NCI-H2196 (cell line): ENCODE measurements around the gene ZIC5.
A peak's percentile ranks its signal among the peaks of the same experiment; 100 is the strongest.

Experiments used
- DNase-seq: peaks from one replicate; lab custom pipeline; 2025; ENCODE audit not compliant: unreplicated experiment; lab: John Stamatoyannopoulos, UW

Gene ZIC5

GRCh38 chr13:99971576-99972189 lies at the start of gene ZIC5:
TSS of gene ZIC5 (minus strand) at chr13:99971767. CDS start at chr13:99971603, 164 bp downstream.
- no peak for DNase-seq

GRCh38 chr13:100019780-100020356 lies 48.3 kb upstream of the ZIC5 start:
- DNase-seq, result no peak

GRCh38 chr13:100014621-100015020 lies 43.1 kb upstream of the ZIC5 start:
- DNase-seq, result no peak

- no peak for DNase-seq
These were observed 26.7 kb upstream of the ZIC5 start for GRCh38 chr13:99998261-99998660.

GRCh38 chr13:99997702-99998214 lies 26.2 kb upstream of the ZIC5 start:
- DNase-seq, result no peak

- peak; percentile 45 for DNase-seq
These were observed 24.9 kb upstream of the ZIC5 start for GRCh38 chr13:99996381-99996973.

- peak; percentile 9 for DNase-seq
These were observed 24.2 kb upstream of the ZIC5 start for GRCh38 chr13:99995589-99996380.

GRCh38 chr13:99995104-99995588 lies 23.6 kb upstream of the ZIC5 start:
- DNase-seq, result no peak

GRCh38 chr13:99994638-99995020 lies 23.1 kb upstream of the ZIC5 start:
- no peak for DNase-seq

GRCh38 chr13:99993660-99994637 lies 22.4 kb upstream of the ZIC5 start:
- DNase-seq, result no peak

- no peak for DNase-seq
These were observed 21.4 kb upstream of the ZIC5 start for GRCh38 chr13:99992949-99993351.

GRCh38 chr13:99991828-99992775 lies 20.5 kb upstream of the ZIC5 start:
- no peak for DNase-seq

- DNase-seq, result no peak
These were observed 19.7 kb upstream of the ZIC5 start for GRCh38 chr13:99991013-99991827.

- no peak for DNase-seq
These were observed 18.8 kb upstream of the ZIC5 start for GRCh38 chr13:99990126-99990977.

GRCh38 chr13:99989276-99990125 lies 17.9 kb upstream of the ZIC5 start:
- DNase-seq, result no peak

- DNase-seq, result no peak
These were observed 17.1 kb upstream of the ZIC5 start for GRCh38 chr13:99988529-99989275.
